OCI-LY1 (cell line): Measurements from ENCODE around the gene HSPBAP1.

Experiments
- H2AFZ ChIP-seq: fragments of 200-600 bp; sonication (generic), shearing (Covaris generic); 2 replicates; pipeline ENCODE4 v1.6.0; 2014; ENCODE audit warnings: antibody characterized with exemption, mild to moderate bottlenecking, low read length
- H3F3A ChIP-seq: fragments of 200-600 bp; sonication (generic), shearing (Covaris generic); 2 replicates; pipeline ENCODE4 v1.6.0; 2014; ENCODE audit warnings: mild to moderate bottlenecking, antibody characterized with exemption, low read length, moderate library complexity; ENCODE audit not compliant: insufficient read depth
- H3K27ac ChIP-seq: fragments of 200-600 bp; sonication (generic); 2 replicates; pipeline ENCODE4 v1.5.1; 2014; ENCODE audit warnings: low read length, mixed run types, mild to moderate bottlenecking, low read depth; ENCODE audit not compliant: poor library complexity, severe bottlenecking
- H3K27me3 ChIP-seq: fragments of 200-600 bp; sonication (generic); 2 replicates; pipeline ENCODE4 v1.6.0; 2014; ENCODE audit warnings: antibody characterized with exemption, mild to moderate bottlenecking, low read length, moderate library complexity; ENCODE audit not compliant: insufficient read depth
- H3K36me3 ChIP-seq: fragments of 200-600 bp; sonication (generic); 2 replicates; pipeline ENCODE4 v1.6.1; 2014; ENCODE audit warnings: mild to moderate bottlenecking, antibody characterized with exemption, low read length, moderate library complexity, mixed read lengths; ENCODE audit not compliant: insufficient read depth
- H3K4me1 ChIP-seq: fragments of 200-600 bp; sonication (generic); 2 replicates; pipeline ENCODE4 v1.5.1; 2014; ENCODE audit warnings: mild to moderate bottlenecking, low read length, moderate library complexity; ENCODE audit not compliant: insufficient read depth, severe bottlenecking
- H3K4me2 ChIP-seq: fragments of 200-600 bp; sonication (generic), shearing (Covaris generic); 2 replicates; pipeline ENCODE4 v1.6.1; 2014; ENCODE audit warnings: low read length
- H3K4me3 ChIP-seq: fragments of 200-600 bp; sonication (generic); 2 replicates; pipeline ENCODE4 v1.5.1; 2014; ENCODE audit warnings: low read length, low read depth, mild to moderate bottlenecking, mixed read lengths; ENCODE audit not compliant: poor library complexity, severe bottlenecking
- H3K79me2 ChIP-seq: fragments of 200-600 bp; shearing (Covaris generic); 2 replicates; pipeline ENCODE4 v1.6.1; 2016; ENCODE audit warnings: mixed run types, low read length, mixed read lengths; ENCODE audit not compliant: insufficient read depth
- H3K9ac ChIP-seq: fragments of 200-600 bp; sonication (generic), shearing (Covaris generic); 2 replicates; pipeline ENCODE4 v1.6.1; 2014; ENCODE audit warnings: mild to moderate bottlenecking, low read length, mixed read lengths
- H3K9me2 ChIP-seq: fragments of 200-600 bp; sonication (generic), shearing (Covaris generic); 2 replicates; pipeline ENCODE4 v1.6.1; 2014; ENCODE audit warnings: low read depth, mild to moderate bottlenecking, low read length, mixed read lengths
- H3K9me3 ChIP-seq: fragments of 200-600 bp; shearing (Covaris generic); 2 replicates; pipeline ENCODE4 v1.6.1; 2014; ENCODE audit warnings: low read length, mixed read lengths
- H4K20me1 ChIP-seq: fragments of 200-600 bp; sonication (generic), shearing (Covaris generic); 2 replicates; pipeline ENCODE4 v1.6.0; 2016; ENCODE audit warnings: mild to moderate bottlenecking, low read length; ENCODE audit not compliant: insufficient read depth
- CTCF ChIP-seq: fragments of 200-600 bp; sonication (generic), shearing (Covaris generic); IDR thresholded peaks from 2 replicates; pipeline ENCODE4 v1.5.1; 2017; ENCODE audit warnings: mild to moderate bottlenecking, antibody characterized with exemption, low read length, moderate library complexity, mixed read lengths
- EZH2 ChIP-seq: fragments of 200-600 bp; sonication (generic), shearing (Covaris generic); IDR thresholded peaks from 2 replicates; pipeline ENCODE4 v1.8.0; 2017; ENCODE audit warnings: borderline replicate concordance, mixed run types, mild to moderate bottlenecking, antibody characterized with exemption, low read length, moderate library complexity, mixed read lengths

The HSPBAP1 gene

GRCh38 chr3:122794779-122795673, 1.4 kb upstream of the HSPBAP1 start, which contains the start of gene SLC49A4:
Gene SLC49A4, plus strand, starts transcription at chr3:122795069. Its CDS starts 124 bp downstream, at chr3:122795193.
- TF ChIP-seq EZH2: no peak
- TF ChIP-seq CTCF: no peak
- Histone ChIP-seq H3K79me2 (no peaks in the 10 kb centered on the region; the same call in 1 of the 2 replicates), H3K27me3 (no peaks in the 10 kb centered on the region), H3K4me3 (peak within 1 kb of the TSS; percentile 78), H3K36me3 (peaks cover 3% of the 10 kb centered on the region; the same call in 1 of the 2 replicates), H4K20me1 (no peaks in the 10 kb centered on the region), H3K9me3 (no peaks in the 10 kb centered on the region), H3K27ac (peak within 1 kb of the TSS; percentile 87), H3K4me1 (peaks cover 51% of the 10 kb centered on the region), H3F3A (no peaks in the 10 kb centered on the region), H3K9ac (peak within 1 kb of the TSS; percentile 78), H2AFZ (peak within 1 kb of the TSS; percentile 92), H3K9me2 (no peaks in the 10 kb centered on the region), H3K4me2 (peak within 1 kb of the TSS; percentile 99)

- peaks cover 3% of the 10 kb centered on the region; the same call in 1 of the 2 replicates for H3K36me3 ChIP-seq
- peak overlapping the region; percentile 92 for H2AFZ ChIP-seq
- TF ChIP-seq CTCF: no peak
- H3K79me2 ChIP-seq: no peaks in the 10 kb centered on the region; the same call in 1 of the 2 replicates
- H3K27ac ChIP-seq: peak overlapping the region; percentile 87
- no peaks in the 10 kb centered on the region for H3K9me2 ChIP-seq
- peak overlapping the region; percentile 78 for H3K4me3 ChIP-seq
- H3K9ac ChIP-seq: peak overlapping the region; percentile 78
- peaks cover 54% of the 10 kb centered on the region for H3K4me1 ChIP-seq
- no peaks in the 10 kb centered on the region for H4K20me1 ChIP-seq
- no peaks in the 10 kb centered on the region for H3K9me3 ChIP-seq
- H3F3A ChIP-seq: no peaks in the 10 kb centered on the region
- H3K27me3 ChIP-seq: no peaks in the 10 kb centered on the region
- H3K4me2 ChIP-seq: peak overlapping the region; percentile 99
Measured at GRCh38 chr3:122794483-122794778, 800 bp upstream of the HSPBAP1 start.

GRCh38 chr3:122789585-122790273, 3.9 kb downstream of the HSPBAP1 start:
- no peak overlapping the region for H3K9ac ChIP-seq
- peaks cover 4% of the 10 kb centered on the region for H3K79me2 ChIP-seq
- H3K27me3 ChIP-seq: no peaks in the 10 kb centered on the region
- H3F3A ChIP-seq: no peaks in the 10 kb centered on the region
- no peak overlapping the region for H2AFZ ChIP-seq
- no peak overlapping the region for H3K27ac ChIP-seq
- TF ChIP-seq EZH2 (no peak), CTCF (no peak)
- peak overlapping the region; percentile 24; the same call in 1 of the 2 replicates for H3K4me2 ChIP-seq
- H3K36me3 ChIP-seq: peaks cover 4% of the 10 kb centered on the region; the same call in 1 of the 2 replicates
- no peak overlapping the region for H3K4me3 ChIP-seq
- H3K9me3 ChIP-seq: no peaks in the 10 kb centered on the region
- H4K20me1 ChIP-seq: no peaks in the 10 kb centered on the region
- no peaks in the 10 kb centered on the region for H3K9me2 ChIP-seq
- peaks cover 40% of the 10 kb centered on the region for H3K4me1 ChIP-seq
